ENCODE data around the gene DROSHA. TPM values are rescaled to one million over a fixed set of nuclear protein-coding genes. Genes with fewer than 3 reads are reported as not detected.

Gene DROSHA
- total RNA-seq, 3 donors from 2014 or later = 31.5 to 52.5 (median 50.8) TPM

GRCh38 chr5:31469466-31469865 lies 62.4 kb downstream of the DROSHA start:
- Histone ChIP-seq H3K36me3 (no peaks in the 10 kb centered on the region), H3K4me3 (no peak overlapping the region), H3K27ac (no peak overlapping the region), H3K9me3 (no peaks in the 10 kb centered on the region), H3K27me3 (no peaks in the 10 kb centered on the region), H3K4me1 (no peaks in the 10 kb centered on the region)
- intact Hi-C loops (cut with DNase I; ENCODE audit: low total_unique reads) = no loop called here
- DNase-seq (ENCODE audit: low spot score in 2 of 2) = no peak
- no peak for TF ChIP-seq POLR2A (IDR thresholded peaks at IDR 0.05)
- TF ChIP-seq POLR2AphosphoS5 (IDR thresholded peaks at IDR 0.05) = no peak
- TF ChIP-seq CTCF (IDR thresholded peaks at IDR 0.05) = no peak

- Histone ChIP-seq H3K36me3 (peaks cover 5% of the 10 kb centered on the region), H3K9me3 (no peaks in the 10 kb centered on the region), H3K27ac (no peak overlapping the region), H3K27me3 (no peaks in the 10 kb centered on the region), H3K4me1 (no peaks in the 10 kb centered on the region), H3K4me3 (no peak overlapping the region)
- intact Hi-C loops (cut with DNase I; ENCODE audit: low total_unique reads) = no loop called here
- TF ChIP-seq CTCF (IDR thresholded peaks at IDR 0.05) = no peak
- TF ChIP-seq POLR2A (IDR thresholded peaks at IDR 0.05) = no peak
- no peak for TF ChIP-seq POLR2AphosphoS5 (IDR thresholded peaks at IDR 0.05)
- no peak for DNase-seq (ENCODE audit: low spot score in 2 of 2)
Measured at GRCh38 chr5:31465291-31465690, 66.6 kb downstream of the DROSHA start.

- Histone ChIP-seq H3K27me3 (no peaks in the 10 kb centered on the region), H3K9me3 (no peaks in the 10 kb centered on the region), H3K4me3 (no peak overlapping the region), H3K27ac (no peak overlapping the region), H3K36me3 (peaks cover 5% of the 10 kb centered on the region), H3K4me1 (no peaks in the 10 kb centered on the region)
- TF ChIP-seq POLR2AphosphoS5 (IDR thresholded peaks at IDR 0.05) (no peak), CTCF (IDR thresholded peaks at IDR 0.05) (no peak), POLR2A (IDR thresholded peaks at IDR 0.05) (no peak)
- DNase-seq (ENCODE audit: low spot score in 2 of 2) = no peak
- intact Hi-C loops (cut with DNase I; ENCODE audit: low total_unique reads) = no loop called here
Measured at GRCh38 chr5:31464081-31464480, 67.8 kb downstream of the DROSHA start.

GRCh38 chr5:31463351-31463750 lies 68.5 kb downstream of the DROSHA start:
- H3K27ac ChIP-seq = no peak overlapping the region
- intact Hi-C loops (cut with DNase I; ENCODE audit: low total_unique reads) = no loop called here
- peaks cover 5% of the 10 kb centered on the region for H3K36me3 ChIP-seq
- no peak overlapping the region for H3K4me3 ChIP-seq
- H3K9me3 ChIP-seq = no peaks in the 10 kb centered on the region
- no peak for TF ChIP-seq POLR2A (IDR thresholded peaks at IDR 0.05)
- no peak for TF ChIP-seq POLR2AphosphoS5 (IDR thresholded peaks at IDR 0.05)
- no peaks in the 10 kb centered on the region for H3K27me3 ChIP-seq
- H3K4me1 ChIP-seq = no peaks in the 10 kb centered on the region
- no peak for DNase-seq (ENCODE audit: low spot score in 2 of 2)

- intact Hi-C loops (cut with DNase I; ENCODE audit: low total_unique reads) = no loop called here
- DNase-seq (ENCODE audit: low spot score in 2 of 2) = no peak
- Histone ChIP-seq H3K27me3 (no peaks in the 10 kb centered on the region), H3K9me3 (peaks cover 5 to 9% of the 10 kb centered on the region in 2 donors), H3K27ac (no peak overlapping the region), H3K36me3 (peaks cover 5% of the 10 kb centered on the region), H3K4me1 (no peaks in the 10 kb centered on the region), H3K4me3 (no peak overlapping the region)
- TF ChIP-seq POLR2A (IDR thresholded peaks at IDR 0.05) (no peak), CTCF (IDR thresholded peaks at IDR 0.05) (no peak), POLR2AphosphoS5 (IDR thresholded peaks at IDR 0.05) (no peak)
Measured at GRCh38 chr5:31459594-31459993, 72.3 kb downstream of the DROSHA start.

- Histone ChIP-seq H3K4me3 (no peak overlapping the region), H3K27me3 (no peaks in the 10 kb centered on the region), H3K27ac (no peak overlapping the region), H3K9me3 (peaks cover 5 to 9% of the 10 kb centered on the region in 2 donors), H3K4me1 (no peaks in the 10 kb centered on the region), H3K36me3 (no peaks in the 10 kb centered on the region)
- DNase-seq (ENCODE audit: low spot score in 2 of 2) = no peak
- TF ChIP-seq CTCF (IDR thresholded peaks at IDR 0.05) = no peak
- no peak for TF ChIP-seq POLR2AphosphoS5 (IDR thresholded peaks at IDR 0.05)
- no peak for TF ChIP-seq POLR2A (IDR thresholded peaks at IDR 0.05)
- intact Hi-C loops (cut with DNase I; ENCODE audit: low total_unique reads) = no loop called here
Measured at GRCh38 chr5:31455172-31455571, 76.7 kb downstream of the DROSHA start.

All from breast epithelium (tissue), 4 donors.